ENCODE results near the gene SF3B3.

The SF3B3 gene

DNA sequence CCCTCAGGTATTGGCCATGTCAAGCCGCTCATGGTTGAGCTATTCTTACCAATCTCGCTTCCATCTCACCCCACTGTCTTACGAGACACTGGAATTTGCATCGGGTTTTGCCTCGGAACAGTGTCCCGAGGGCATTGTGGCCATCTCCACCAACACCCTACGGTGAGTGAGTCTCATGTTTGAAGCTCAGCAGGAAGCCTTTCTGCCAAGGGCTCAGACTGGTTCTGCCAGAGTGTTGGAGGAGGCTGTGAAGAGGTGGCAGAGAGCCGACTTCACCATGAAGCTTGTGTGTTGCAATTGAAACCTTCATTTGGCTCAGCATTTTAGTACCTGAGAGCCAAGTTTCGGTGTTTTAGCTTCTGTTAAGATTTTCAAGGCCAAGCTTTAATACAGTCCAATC is 38.0 kb downstream of the SF3B3 start:
- no peak for DNase-seq (ENCODE audit: insufficient read length, low spot score)
- no peak for FAIRE-seq

DNA sequence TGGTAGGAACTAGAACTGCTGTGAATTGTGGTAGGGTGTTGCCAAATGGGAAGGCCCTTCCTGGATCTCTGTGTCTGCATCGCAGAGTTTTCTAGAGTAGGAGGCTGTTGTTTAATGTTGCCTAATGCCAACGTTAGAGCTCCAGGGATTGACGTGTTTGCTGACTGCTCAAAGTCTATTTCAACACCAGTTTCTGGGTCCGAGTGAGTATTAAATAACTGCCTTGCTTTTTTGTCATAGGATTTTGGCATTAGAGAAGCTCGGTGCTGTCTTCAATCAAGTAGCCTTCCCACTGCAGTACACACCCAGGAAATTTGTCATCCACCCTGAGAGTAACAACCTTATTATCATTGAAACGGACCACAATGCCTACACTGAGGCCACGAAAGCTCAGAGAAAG is 40.0 kb downstream of the SF3B3 start:
- FAIRE-seq (no peak), DNase-seq (ENCODE audit: insufficient read length, low spot score) (no peak)

DNA sequence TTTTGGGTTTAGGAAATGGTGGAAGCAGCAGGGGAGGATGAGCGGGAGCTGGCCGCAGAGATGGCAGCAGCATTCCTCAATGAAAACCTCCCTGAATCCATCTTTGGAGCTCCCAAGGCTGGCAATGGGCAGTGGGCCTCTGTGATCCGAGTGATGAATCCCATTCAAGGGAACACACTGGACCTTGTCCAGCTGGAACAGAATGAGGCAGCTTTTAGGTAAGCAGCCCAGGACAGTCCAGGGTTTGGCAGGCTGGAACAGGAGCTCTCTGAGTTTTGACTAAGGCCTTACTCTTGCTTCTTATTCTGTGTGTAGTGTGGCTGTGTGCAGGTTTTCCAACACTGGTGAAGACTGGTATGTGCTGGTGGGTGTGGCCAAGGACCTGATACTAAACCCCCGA is 41.4 kb downstream of the SF3B3 start:
- FAIRE-seq (no peak), DNase-seq (ENCODE audit: insufficient read length, low spot score) (no peak)

DNA sequence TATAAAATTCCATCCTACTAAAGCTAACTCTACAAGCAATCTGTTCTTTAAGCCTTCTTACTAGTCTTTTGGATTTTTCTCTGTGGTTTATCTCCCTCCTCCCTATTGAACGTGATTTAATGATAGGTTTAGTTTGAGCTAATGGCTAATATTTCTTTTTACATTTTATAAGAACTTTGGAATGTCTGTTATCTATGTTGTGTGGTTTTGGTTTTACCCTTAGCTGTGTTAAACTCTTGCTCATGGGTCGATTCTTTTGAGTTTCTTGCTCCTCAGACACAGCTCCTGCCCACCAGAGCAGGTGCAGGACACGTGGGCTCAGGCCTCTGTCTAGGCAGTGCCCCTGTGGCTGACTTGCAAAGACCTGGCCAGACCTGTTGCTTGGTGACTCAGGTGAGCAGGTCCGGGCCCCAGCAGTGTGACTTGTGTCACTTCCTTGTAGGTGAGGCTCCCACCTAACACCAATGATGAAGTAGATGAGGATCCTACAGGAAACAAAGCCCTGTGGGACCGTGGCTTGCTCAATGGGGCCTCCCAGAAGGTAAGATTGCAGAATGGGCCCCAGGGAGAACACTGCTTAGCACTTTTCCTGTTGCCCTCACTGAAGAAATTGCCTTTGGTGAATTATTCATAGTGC is 45.1 kb downstream of the SF3B3 start:
- DNase-seq (ENCODE audit: insufficient read length, low spot score) (no peak), FAIRE-seq (no peak)

DNA sequence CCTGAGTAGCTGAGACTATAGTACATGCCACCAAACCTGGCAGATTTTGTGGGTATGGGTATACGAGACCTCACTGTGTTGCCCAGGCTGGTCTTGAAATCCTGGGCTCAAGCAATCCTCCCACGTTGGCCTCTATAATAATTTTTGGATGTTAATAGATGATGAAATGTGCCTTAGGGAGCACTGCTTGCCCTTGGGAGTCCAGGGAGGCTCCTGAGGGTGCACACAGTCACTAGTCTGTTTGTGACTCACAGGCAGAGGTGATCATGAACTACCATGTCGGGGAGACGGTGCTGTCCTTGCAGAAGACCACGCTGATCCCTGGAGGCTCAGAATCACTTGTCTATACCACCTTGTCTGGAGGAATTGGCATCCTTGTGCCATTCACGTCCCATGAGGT is 46.1 kb downstream of the SF3B3 start:
- FAIRE-seq, result no peak
- DNase-seq (ENCODE audit: insufficient read length, low spot score), result no peak

DNA sequence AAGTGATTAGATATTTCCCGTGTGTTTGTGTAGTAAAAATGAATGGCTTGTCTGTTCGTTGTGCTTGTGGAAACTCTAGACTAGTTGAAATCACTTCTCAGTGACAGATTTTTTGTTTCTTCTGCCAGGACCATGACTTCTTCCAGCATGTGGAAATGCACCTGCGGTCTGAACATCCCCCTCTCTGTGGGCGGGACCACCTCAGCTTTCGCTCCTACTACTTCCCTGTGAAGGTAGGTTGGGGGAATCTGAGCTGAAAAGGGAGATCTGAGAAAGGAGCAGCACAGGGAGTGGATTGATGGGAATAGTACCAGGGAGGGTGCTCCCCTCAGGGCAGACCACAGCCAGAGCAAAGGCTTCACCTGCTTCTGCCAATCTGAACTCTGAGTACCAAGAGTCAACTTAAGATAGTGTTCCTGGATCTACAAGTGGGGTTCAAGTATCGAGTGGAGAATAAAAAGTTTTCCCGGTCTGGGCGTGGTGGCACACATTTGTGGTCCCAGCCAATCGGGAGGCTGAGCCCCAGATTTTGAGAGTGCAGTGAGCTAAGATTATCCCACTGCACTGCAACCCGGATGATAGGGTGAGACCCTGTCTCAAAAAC is 47.5 kb downstream of the SF3B3 start:
- no peak for DNase-seq (ENCODE audit: insufficient read length, low spot score)
- FAIRE-seq, result no peak

DNA sequence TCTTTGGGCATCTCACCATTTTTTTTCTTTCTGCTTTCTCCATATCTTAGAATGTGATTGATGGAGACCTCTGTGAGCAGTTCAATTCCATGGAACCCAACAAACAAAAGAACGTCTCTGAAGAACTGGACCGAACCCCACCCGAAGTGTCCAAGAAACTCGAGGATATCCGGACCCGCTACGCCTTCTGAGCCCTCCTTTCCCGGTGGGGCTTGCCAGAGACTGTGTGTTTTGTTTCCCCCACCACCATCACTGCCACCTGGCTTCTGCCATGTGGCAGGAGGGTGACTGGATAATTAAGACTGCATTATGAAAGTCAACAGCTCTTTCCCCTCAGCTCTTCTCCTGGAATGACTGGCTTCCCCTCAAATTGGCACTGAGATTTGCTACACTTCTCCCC is 48.0 kb downstream of the SF3B3 start:
- FAIRE-seq (no peak), DNase-seq (ENCODE audit: insufficient read length, low spot score) (no peak)

DNA sequence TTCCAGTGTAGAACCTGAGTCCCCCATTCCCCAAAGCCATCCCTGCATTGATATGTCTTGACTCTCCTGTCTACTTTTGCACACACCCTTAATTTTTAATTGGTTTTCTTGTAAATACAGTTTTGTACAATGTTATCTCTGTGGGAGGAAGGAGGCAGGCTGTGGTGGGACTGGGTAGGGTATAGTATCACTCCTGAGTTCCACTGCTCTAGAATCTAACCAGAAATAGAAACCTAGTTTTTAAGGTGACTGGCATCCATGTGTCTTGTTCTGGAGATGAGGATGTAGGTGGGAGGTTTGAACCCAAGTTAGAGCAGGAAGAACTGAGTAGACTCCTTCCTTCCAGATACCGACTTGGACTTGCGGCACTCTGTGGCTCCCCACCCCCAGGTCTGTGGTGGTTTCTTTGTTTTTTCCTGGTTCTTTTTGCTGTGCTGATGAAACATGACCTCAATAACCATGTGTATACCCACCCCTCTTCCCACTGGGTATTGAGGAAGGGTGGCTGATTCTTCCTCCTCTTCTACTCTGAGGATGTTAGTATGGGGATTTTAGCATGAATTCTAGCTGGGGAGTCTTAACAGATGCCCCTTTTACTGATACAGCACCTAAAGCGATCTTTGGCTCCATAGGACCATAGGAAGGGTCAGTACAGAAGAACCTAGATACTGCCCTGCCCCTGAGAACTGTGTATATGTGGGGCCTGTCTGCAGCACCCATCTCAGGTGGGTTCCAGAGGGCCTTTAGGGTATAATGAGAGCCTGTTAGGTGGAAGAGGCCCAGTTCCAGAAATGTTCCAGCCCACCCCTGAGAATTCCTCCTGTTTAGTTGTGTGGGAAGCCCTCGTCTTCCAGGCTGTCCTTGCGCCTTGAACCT is 48.7 kb downstream of the SF3B3 start:
- DNase-seq (ENCODE audit: insufficient read length, low spot score), result no peak
- FAIRE-seq, result no peak

DNA sequence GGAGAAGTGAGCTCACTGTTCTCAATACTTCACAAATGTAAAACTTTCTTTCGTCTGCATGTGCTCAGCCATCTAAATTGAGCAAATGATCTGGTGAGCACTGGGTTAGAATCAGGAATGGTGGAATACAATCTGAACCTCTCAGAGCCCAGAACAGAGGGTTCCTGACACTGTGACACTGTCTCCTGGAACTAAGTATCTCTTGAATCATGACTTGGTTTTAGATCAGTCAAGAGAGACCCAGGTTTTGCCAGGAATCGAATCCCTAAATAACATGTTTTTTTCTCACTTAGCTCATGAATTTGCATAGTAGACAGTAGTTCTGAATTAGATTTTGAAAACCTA is 49.3 kb downstream of the SF3B3 start:
- no peak for FAIRE-seq
- DNase-seq (ENCODE audit: insufficient read length, low spot score), result no peak

DNA sequence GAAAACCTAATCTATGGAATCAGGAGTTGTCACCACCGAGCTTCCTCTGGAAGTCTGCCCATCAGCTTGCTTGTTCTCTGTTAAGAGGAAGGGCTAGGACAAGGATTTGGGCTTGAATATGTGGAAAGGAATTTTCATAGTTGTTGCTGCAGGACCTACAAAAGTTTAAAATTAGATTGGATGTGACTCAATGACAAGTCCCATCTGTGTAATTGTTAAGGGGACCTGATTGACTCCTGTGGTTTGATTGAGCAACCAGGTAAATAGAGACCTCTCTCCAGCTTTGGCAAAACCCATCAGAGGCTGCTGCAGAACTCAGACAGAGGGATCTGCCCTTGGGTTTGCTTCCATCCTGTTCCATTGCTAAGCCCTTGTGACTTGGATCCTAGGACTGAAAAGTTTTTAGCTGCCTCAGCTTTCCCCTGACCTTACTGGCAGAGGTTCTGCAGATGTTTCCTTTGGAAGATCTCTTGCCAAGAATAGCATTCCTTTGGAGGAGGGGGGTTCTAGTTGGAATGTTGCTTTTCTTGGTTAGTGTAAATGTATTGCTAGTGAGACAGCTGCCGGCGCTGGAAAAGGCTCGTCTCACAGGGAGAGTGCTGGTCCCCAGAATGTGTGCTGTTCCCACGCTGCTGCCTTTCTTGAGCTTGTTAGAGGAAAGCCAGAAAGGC is 50.0 kb downstream of the SF3B3 start:
- DNase-seq (ENCODE audit: insufficient read length, low spot score) (no peak), FAIRE-seq (no peak)

DNA sequence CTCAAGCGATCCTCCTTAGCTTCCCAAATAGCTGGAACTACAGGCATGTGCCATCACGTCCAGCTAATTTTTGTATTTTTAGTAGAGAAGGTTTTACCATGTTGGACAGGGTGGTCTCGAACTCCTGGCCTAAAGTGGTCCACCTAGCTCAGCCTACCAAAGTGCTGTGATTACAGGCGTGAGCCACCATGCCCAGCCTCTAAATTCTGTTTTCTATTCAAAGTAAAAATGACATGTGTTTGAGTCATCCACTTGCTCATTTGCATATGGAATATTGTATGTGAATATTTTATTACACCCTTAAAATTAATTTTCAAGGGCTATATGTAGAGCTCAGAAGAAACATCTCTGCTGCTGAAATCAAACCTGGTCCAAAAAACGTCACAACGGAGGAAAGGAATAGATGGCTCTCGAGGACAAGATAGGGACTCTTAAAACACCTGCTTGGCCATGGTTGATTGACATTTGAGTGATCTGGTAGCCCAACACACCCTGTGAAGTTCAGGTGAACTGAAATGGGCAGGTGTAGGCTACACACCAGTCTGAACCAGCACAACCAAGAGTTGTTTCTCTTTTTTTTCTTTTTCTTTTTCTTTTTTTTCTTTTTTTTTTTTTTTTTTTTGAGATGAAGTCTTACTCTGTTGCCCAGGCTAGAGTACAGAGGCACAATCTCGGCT is 51.1 kb downstream of the SF3B3 start:
- no peak for FAIRE-seq
- no peak for DNase-seq (ENCODE audit: insufficient read length, low spot score)

DNA sequence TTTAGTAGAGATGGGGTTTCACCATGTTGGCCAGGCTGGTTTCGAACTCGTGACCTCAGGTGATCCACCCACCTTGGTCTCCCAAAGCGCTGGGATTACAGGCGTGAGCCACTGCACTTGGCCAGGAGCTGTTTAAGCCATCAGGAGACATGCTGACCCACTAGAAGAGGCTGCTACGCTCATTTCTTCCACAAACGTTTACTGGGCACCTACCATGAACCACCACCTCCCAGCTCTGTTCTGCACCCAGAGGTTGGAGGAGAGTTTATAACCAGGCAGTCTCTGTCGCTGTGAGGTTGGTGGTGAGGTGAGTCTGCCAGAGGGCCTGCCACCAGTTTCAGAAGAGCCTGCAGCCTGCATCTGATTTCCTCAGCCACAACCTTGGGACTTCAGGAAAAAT is 51.8 kb downstream of the SF3B3 start:
- no peak for DNase-seq (ENCODE audit: insufficient read length, low spot score)
- FAIRE-seq, result no peak

DNA sequence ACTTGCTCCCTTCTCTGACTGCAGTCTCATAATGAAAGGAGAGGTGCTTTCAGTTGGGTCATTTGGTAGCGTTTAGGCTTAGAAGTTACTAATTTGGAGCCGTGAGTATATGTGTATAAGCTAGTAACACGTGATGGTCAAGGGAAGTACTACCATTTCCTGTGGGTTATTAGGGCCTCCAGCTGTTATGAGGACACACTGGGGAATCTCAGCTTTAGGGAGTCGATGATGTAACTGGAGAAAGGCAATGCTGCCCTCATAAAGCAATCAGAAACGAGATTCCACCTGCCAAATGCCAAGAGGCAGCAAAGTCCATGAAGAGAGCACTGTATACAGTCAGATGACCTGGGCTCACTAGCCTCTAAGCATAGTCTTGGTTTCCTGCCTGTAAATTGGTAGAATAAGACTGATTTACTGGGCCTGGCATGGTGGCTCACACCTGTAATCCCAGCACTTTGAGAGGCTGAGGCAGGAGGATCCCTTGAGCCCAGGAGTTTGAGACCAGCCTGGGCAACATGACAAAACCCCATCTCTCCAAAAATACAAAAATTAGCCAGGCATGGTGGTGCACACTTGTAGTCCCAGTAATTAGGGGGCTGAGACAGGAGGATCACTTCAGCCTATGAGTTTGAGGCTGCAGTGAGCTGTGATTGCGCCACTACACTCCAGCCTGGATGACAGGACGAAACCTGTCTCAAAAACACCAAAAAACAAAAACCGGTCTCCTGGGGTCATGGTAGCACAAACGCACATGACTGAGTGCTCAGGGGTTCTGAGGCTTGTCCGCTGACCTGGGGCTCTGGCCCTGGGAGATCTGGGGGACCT is 53.0 kb downstream of the SF3B3 start:
- FAIRE-seq, result peak; percentile 63

DNA sequence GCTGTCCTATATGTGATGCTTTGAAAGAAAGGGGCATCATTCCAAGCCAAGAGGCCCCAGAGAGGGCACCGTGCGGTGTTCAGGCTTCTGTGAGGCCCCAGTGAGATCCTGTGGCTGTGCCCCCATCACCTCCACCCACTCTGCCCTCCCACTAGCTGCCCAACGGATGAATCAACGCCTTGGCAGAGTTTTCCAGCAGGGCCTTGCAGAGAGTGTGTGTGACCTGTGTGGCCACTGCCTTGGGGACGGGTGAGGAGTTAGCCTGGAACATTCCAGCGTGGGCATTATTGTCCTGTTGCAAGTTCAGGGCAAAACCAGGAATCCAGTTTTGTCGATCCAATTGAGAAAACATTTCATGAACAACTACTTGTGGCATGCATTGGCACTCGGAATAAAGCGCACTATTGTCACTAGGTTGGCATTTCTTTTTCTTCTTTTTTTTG is 53.7 kb downstream of the SF3B3 start:
- no peak for FAIRE-seq

More for the DNA sequence above, 53.0 kb downstream of the SF3B3 start:
- DNase-seq (ENCODE audit: insufficient read length, low spot score), result peak; percentile 43

DNA sequence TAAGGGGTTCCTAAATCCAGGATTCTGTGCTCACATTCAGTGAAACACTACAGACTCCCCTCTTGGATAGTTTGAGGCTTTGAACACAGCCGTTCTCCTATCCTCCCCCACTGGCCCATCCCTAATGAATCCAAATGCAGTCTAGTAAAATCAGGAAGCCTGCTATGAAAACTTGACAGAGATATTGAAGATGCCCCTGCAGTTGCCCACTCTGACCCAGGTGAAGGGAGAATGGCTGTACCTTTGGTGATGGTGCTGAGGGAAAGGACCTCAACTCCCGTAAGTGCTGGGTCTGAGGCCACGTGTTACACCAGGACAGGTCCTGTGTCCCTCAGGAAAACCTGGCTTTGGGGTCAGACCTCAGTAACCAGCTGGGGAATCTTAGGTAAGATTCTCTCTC is 54.4 kb downstream of the SF3B3 start:
- no peak for FAIRE-seq
- no peak for DNase-seq (ENCODE audit: insufficient read length, low spot score)

More for the DNA sequence above, 53.7 kb downstream of the SF3B3 start:
- DNase-seq (ENCODE audit: insufficient read length, low spot score), result no peak

DNA sequence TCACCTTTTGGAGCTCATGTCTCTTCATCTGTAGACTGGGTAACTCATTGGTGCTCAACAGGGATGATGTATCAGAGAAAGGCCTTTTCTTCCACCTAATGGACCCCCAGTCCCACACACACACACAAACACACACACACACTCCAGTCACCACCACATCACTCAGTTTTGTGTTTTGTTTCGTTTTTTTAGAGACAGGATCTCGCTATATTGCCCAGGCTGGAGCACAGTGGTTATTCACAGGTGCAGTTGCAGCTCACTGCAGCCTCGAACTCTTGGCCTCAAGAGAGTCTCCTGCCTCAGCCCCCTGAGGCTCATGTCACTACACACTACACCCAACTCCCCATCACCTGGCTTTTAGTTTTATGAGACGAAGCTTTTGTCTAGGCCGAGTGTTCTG is 55.6 kb downstream of the SF3B3 start:
- FAIRE-seq (no peak), DNase-seq (ENCODE audit: insufficient read length, low spot score) (no peak)

DNA sequence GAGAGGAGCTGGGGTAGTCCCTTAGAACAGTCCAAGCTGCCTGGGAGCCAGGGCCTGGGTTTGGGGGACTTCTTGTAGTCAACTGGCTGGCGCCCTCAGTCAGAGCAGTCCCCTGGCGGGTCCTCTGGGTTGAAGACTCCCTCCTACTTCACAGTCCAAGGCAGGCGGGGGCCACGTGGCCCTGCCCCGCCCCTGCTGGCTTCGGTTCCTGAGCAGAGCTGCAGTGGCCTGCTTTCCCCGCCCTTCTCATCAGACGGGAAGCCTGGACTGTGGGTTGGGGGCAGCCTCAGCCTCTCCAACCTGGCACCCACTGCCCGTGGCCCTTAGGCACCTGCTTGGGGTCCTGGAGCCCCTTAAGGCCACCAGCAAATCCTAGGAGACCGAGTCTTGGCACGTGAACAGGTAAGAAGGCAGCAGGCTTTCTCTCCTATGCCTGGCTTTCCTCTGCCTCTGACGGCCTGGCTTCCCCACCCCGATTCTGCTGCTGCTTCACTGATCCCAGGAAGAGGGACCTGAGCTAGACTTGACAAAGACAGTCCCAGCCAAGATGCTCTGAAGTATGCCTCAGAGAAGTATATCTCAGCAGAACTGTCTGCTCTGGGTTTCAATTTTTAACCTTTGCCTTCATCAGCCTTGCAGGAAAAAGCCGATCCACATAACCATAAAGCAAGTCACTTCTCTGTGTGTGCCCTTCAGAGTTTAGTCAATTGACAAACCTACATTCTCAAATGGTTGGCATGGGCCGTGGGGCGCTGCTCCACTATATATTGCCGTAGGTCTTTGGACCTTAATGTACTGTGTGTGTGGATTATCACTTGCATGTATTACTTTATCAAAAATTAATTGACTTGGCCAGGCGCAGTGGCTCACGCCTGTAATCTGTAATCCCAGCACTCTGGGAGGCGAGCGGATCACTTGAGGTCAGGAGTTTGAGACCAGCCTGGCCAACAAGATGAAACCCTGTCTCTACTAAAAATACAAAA is 56.3 kb downstream of the SF3B3 start:
- FAIRE-seq, result no peak

DNA sequence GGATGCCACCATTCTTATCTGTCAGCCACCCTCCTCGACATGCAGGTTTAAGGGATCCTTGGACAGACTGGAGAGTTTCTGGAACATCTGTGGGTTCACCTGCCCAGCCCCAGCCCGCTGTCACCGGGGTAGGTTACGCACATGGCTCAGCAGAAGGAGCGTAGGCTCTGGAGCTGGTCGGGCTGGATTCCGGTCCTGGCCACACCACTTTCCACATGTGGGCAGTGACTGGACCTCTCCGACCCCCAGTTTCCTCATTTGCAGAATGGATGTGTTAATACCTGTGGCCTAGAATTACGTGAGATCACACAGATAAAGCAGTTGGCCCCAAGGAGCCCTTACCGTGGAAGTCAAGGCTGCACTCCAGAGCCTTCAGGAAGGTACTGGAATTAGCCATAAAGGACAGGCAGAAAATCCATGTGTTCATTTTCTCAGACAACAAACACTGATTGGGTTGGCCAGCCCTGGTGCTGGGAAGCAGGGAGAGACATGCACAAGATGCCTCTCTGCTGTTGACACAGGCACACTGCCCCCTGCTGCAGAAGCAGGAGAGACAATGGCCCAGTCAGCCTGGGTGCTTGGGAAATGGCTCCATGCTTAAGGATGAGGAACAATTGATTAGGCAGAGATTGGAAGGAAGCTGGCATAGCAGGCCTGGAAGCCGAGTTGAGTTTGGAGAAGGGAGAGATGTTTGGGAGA is 58.8 kb downstream of the SF3B3 start:
- FAIRE-seq, result no peak
- no peak for DNase-seq (ENCODE audit: insufficient read length, low spot score)

More for the DNA sequence above, 56.3 kb downstream of the SF3B3 start:
- no peak for DNase-seq (ENCODE audit: insufficient read length, low spot score)

All from GM19239 (cell line).